GM12875 (cell line): Measurements from ENCODE around the gene GRIK3.
"Not testable (repeated sequence)": the region's sequence is repeated elsewhere in the genome, so short reads cannot be mapped to it uniquely, and the experiment has no call there.

Experiments
- H3K4me3 ChIP-seq: one replicate; pipeline ENCODE4 v1.5.1; 2011; ENCODE audit warnings: low read depth, low read length, control low read depth
- TF ChIP-seq, protein P1 (sequence below): IDR thresholded peaks from 2 replicates; pipeline ENCODE4 v1.5.1; 2011; ENCODE audit warnings: low read depth, mild to moderate bottlenecking, control low read depth, inconsistent platforms, low read length, moderate library complexity, borderline replicate concordance; ENCODE audit not compliant: insufficient read depth

Gene GRIK3

DNA sequence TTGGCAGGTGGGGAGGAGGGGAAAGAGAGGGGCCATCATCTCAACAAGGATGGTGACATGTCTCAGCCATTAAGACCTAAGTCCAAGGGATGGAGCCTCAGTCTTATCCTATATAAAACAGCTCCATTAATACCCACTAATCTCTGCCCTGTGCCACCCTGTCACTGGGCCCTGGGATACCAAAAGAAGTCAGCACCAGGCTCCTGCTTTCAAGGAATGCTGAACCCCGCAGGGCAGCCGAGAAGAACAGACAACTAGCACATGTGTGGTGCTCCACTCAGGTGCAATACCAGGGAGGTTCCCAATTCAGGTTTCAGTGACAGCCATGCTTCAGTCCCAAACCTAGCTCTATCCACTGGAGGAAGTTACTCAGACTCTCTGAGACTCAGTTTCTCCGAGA lies 128.4 kb downstream of the GRIK3 start:
- TF ChIP-seq, protein P1, sequence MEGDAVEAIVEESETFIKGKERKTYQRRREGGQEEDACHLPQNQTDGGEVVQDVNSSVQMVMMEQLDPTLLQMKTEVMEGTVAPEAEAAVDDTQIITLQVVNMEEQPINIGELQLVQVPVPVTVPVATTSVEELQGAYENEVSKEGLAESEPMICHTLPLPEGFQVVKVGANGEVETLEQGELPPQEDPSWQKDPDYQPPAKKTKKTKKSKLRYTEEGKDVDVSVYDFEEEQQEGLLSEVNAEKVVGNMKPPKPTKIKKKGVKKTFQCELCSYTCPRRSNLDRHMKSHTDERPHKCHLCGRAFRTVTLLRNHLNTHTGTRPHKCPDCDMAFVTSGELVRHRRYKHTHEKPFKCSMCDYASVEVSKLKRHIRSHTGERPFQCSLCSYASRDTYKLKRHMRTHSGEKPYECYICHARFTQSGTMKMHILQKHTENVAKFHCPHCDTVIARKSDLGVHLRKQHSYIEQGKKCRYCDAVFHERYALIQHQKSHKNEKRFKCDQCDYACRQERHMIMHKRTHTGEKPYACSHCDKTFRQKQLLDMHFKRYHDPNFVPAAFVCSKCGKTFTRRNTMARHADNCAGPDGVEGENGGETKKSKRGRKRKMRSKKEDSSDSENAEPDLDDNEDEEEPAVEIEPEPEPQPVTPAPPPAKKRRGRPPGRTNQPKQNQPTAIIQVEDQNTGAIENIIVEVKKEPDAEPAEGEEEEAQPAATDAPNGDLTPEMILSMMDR = no peak

DNA sequence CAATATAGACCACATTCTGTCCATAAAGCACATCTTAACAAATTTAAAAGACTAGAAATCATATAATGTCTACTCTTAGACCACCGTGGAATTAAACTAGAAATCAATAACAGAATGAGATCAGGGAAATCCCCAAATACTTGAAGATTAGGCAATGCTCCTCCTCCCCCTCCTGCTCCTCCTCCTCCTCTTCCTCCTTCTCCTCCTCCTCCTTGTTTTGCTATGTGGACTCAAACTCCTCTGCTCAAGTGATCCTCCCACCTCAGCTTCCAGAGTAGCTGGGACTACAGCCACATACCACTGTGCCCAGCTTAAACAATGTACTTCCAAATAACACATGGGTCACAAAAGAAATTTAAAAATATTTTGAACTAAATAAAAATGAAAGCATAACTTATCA lies 134.2 kb downstream of the GRIK3 start:
- TF ChIP-seq, protein P1 = no peak

More for the DNA sequence above, 128.4 kb downstream of the GRIK3 start:
- H3K4me3 ChIP-seq = no peak overlapping the region

DNA sequence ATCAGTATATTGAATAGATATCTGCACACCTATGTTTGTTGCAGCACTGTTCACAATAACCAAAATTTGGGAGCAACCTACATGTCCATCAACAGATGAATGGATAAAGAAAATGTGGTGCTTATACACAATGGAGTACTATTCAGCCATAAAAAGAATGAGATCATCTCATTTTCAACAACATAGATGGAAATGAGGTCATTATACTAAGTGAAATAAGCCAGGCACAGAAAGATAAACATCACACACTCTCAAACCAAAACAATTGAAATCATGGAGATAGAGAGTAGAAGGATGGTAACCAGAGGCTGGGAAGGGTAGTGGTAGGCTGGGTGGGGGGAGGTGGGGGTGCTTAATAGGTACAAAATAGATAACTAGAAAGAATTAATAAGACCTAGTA lies 136.5 kb downstream of the GRIK3 start:
- H3K4me3 ChIP-seq = not testable (repeated sequence)

More for the DNA sequence above, 134.2 kb downstream of the GRIK3 start:
- no peak overlapping the region for H3K4me3 ChIP-seq

DNA sequence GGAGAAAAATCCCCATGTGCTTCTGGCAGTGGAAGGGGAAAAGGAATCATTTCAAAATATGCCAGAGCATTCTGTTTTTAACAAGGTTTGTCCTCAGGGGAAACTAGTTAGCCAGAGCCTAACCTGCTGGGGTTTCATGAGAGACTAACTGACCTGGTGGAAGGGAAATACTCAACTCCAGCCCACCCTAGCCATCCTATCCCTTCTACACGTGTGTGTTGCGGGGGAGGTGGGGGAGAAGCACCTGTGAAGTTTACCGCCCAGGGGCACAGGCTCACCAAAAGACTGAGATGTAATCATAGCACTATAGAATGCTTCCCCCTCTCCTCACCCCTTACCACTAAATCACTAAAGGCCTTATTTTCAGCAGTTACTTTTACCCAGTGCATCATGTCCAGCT lies 139.5 kb downstream of the GRIK3 start:
- TF ChIP-seq, protein P1 = no peak
- no peak overlapping the region for H3K4me3 ChIP-seq

DNA sequence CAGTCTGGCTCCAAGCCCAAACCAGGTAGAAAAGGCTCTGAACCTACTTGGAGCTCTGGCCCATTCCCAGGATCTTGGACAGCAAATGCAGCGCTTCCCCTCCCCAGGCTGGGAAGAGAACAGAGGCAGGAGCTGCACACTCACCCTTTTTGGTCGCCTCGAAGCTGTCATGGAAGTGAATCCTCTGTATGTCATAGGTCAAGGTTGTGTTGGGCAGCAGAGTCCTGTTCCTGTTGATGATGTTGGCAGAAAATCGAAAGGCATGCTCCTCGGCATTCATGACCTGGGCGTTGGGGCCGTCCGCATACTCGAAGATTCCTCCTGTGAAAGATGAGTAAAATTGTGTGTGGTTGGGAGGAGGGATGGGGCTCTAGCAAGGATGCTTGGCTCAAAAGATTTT lies 143.5 kb downstream of the GRIK3 start:
- no peak overlapping the region for H3K4me3 ChIP-seq
- TF ChIP-seq, protein P1 = no peak

DNA sequence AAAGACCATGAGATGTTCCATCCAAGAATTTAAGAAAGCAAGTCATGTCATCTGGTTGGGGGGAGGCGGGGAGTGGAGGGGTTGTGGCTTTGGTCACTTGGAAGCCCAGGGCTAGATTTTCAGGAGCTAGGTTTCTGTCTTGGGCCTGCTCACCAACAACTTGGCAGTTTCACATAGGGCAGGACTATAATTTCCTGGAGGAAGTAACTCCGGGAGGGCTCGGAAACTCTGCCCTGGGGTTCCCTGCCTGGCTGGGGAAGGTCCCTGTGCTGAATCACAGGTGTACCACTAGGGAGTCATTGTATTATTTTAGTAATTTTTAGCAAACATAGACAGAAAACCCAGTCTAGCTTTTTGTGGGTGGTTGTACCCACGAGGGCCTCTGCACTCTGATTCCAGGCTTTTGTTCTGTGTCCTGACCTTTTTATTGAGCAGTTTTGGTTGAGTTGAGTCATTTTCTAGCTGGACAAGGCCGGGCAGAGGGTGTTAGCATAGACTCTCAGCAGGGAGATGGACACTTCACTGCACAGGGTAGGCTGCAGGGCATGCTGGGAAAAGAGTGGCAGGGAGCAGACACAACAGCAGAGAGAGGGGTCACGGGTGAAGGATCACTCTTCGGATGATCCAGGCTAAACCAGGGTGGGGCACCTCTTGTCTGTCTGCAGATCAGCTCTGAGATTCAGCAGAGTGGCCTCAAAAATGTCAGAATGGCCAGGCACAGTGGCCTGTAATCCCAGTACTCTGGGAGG lies 144.7 kb downstream of the GRIK3 start:
- TF ChIP-seq, protein P1 = no peak

DNA sequence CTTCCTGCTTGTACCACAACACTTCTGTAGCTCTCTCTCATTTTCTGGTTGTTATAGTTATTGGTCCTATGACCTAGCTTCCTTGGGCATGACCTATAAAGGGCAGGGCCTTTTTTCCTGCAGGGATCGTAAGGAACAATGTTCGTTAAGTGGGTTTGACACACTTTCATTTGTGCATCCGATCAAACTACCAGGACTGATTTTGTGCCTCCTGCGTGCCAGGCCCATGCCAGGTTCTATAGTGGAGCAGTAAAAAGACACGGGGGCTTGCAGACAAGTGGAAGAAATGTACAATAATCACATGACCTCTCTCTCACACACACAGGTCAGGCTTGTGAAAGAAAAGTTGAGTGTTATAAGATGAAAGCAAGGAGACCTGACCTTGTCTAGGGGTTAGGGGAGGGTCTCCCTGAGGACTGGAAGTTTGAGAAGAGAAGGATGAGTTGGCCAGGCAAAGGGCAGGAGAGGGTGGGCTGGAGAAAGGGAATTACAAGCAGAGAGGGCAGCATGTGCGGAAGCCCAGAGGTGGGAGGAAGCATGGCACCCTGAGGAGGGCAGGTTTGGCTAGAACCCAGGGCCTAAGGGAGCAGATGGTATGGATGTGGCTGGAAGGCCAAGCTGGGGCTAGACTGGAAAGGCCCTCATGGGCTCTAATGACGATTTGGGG lies 145.4 kb downstream of the GRIK3 start:
- TF ChIP-seq, protein P1 = no peak

More for the DNA sequence above, 144.7 kb downstream of the GRIK3 start:
- H3K4me3 ChIP-seq = no peak overlapping the region

More for the DNA sequence above, 145.4 kb downstream of the GRIK3 start:
- H3K4me3 ChIP-seq = no peak overlapping the region
